IPS-18a (cell line): Measurements from ENCODE around the gene GAS7.
"Not testable (repeated sequence)": the region's sequence is repeated elsewhere in the genome, so short reads cannot be mapped to it uniquely, and the experiment has no call there.

Experiments used
- H3K27ac ChIP-seq: one replicate; pipeline ENCODE4 v1.5.1; 2013; ENCODE audit warnings: low read length
- H3K27me3 ChIP-seq: one replicate; pipeline ENCODE4 v1.6.1; 2013; ENCODE audit warnings: mild to moderate bottlenecking, low read length; ENCODE audit not compliant: control insufficient read depth, insufficient read depth
- H3K36me3 ChIP-seq: one replicate; pipeline ENCODE4 v1.6.1; 2013; ENCODE audit warnings: low read depth, low read length; ENCODE audit not compliant: control insufficient read depth
- H3K4me1 ChIP-seq: one replicate; pipeline ENCODE4 v1.6.1; 2013; ENCODE audit warnings: low read depth, low read length; ENCODE audit not compliant: control insufficient read depth
- H3K4me3 ChIP-seq: one replicate; pipeline ENCODE4 v1.5.1; 2013; ENCODE audit warnings: low read length
- H3K9ac ChIP-seq: one replicate; pipeline ENCODE4 v1.6.1; 2013; ENCODE audit warnings: mild to moderate bottlenecking, low read length, moderate library complexity
- H3K9me3 ChIP-seq: one replicate; pipeline ENCODE4 v1.6.1; 2013; ENCODE audit warnings: low read depth, low read length; ENCODE audit not compliant: control insufficient read depth

GAS7 gene

DNA sequence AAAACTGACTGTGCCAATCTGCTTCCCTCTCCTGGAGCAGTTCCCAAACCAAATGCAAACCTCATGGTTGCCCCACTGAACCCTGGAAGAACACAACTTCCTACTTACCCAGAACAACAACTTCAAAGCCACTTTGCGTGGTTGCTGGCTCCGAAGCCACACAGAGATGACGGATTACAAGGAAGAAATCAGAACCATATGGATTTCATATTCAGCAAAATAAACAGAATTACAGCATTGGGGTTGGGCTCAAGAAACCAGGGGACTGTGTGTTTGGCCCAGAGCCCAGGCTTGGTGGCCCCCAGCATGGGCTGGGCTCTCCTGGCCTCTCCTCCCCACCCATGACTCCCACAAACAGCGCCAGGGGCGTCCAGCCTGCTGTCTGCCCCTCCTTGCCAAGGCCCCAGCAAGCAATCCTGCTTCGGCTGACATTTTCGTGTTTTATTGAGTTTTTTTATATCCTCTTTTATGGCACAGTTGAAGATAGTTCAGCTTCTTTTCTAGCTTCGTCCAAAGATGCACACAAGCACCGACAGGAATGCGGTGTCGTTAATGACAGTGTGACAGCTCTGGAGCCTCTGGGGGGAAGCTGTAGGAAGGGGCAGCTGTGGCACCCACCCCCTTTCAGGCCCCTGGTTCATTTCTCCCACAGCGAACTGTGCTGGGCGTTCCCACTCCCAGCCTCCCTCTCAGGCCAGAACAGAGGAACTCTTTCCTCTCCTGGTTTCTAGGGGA is 137.1 kb downstream of the GAS7 start:
- H3K27ac ChIP-seq: no peak overlapping the region
- H3K9ac ChIP-seq: no peak overlapping the region
- H3K4me3 ChIP-seq: no peak overlapping the region
- no peaks in the 10 kb centered on the region for H3K9me3 ChIP-seq
- H3K27me3 ChIP-seq: no peaks in the 10 kb centered on the region
- no peaks in the 10 kb centered on the region for H3K4me1 ChIP-seq
- no peaks in the 10 kb centered on the region for H3K36me3 ChIP-seq

DNA sequence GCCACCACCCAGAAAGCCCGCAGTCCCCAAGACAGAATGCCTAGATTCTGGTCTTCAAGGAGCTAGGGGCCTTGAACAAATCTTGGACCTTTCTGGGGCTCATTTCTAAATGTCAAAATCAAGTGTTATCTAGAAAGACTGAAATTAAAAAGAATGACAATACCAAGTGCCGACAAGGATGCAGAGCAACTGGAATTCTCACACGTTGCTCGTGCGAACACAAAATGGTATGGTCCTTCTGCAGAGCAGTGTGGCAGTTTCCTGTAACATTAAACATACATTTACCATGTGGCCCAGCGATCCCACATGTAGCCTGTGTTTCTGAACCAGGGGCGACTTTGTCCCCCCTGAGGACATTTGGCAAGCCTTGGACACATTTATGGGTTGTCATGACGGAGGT is 137.9 kb downstream of the GAS7 start:
- Histone ChIP-seq H3K27me3 (no peaks in the 10 kb centered on the region), H3K36me3 (no peaks in the 10 kb centered on the region), H3K4me3 (no peak overlapping the region), H3K9ac (no peak overlapping the region), H3K9me3 (no peaks in the 10 kb centered on the region), H3K27ac (no peak overlapping the region), H3K4me1 (no peaks in the 10 kb centered on the region)

DNA sequence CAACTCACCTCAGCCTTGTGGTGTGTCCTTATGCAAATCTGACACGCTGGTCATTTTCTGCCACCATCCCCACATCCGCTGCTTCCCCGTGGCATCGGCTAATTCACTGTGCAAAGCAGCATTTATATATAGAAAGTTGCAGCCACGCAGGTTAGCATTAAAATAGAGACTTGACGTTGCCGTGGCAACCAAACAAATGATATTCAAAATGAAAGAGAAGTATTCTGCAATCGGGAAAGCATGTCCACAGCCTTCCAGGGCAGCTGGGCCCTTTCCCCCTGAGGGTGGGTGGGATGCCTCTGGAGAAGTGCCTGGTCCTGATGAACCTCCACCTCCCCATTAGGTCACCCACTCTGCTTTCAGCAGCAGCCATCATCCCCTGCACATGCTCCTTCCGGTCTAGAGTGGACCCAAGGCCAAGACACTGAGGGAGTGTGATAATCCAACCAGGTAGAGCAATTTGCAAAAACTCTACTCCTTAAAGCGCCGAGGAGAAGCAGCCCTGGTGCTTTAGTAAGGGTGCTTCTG is 138.7 kb downstream of the GAS7 start:
- no peak overlapping the region for H3K27ac ChIP-seq

DNA sequence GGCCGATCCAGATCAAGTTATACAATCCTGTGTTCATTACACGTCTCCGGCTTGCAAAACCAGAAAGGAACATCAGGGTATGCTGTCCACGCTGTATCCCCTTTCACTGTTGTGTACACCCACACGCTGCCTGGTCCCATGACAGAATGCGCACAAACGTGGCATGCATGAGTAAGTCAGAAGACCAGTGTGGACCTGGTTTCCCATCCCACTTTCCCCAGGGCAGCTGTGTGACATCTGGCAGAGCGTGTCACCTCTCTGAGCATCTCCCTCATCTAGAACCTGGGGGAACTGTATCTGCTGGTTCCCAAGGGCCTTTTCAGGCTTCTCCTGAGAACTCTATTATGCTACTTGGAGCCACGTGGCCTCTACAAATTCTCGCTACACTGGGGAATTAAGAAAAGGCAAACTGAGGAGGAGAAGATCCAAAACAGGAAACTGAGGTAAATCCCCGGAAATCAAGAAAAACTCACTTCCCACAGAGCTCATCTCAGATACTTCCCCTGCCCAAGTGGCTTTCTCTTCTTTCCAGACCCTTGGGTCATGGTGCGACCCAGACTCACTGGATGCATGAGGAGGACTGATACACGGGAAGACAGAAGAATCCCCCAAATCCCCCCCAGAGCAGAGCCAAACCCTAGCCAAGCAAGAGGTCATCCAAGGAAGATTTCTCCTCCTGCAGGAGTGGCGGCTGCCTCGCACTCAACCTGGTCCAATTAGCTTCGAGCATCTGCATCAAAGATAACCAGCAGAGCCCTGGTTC is 139.3 kb downstream of the GAS7 start:
- H3K27me3 ChIP-seq: no peaks in the 10 kb centered on the region
- H3K27ac ChIP-seq: no peak overlapping the region
- no peaks in the 10 kb centered on the region for H3K4me1 ChIP-seq
- H3K4me3 ChIP-seq: no peak overlapping the region
- H3K9me3 ChIP-seq: no peaks in the 10 kb centered on the region
- H3K36me3 ChIP-seq: no peaks in the 10 kb centered on the region
- no peak overlapping the region for H3K9ac ChIP-seq

More for the DNA sequence above, 138.7 kb downstream of the GAS7 start:
- Histone ChIP-seq H3K36me3 (no peaks in the 10 kb centered on the region), H3K27me3 (no peaks in the 10 kb centered on the region), H3K4me1 (no peaks in the 10 kb centered on the region), H3K9ac (no peak overlapping the region), H3K9me3 (no peaks in the 10 kb centered on the region), H3K4me3 (no peak overlapping the region)

GRCh38 chr17:10057466-10057865 is 140.9 kb downstream of the GAS7 start:
- not testable (repeated sequence) for H3K9me3 ChIP-seq, H3K4me1 ChIP-seq, H3K27ac ChIP-seq, H3K27me3 ChIP-seq, H3K9ac ChIP-seq, H3K4me3 ChIP-seq, H3K36me3 ChIP-seq

DNA sequence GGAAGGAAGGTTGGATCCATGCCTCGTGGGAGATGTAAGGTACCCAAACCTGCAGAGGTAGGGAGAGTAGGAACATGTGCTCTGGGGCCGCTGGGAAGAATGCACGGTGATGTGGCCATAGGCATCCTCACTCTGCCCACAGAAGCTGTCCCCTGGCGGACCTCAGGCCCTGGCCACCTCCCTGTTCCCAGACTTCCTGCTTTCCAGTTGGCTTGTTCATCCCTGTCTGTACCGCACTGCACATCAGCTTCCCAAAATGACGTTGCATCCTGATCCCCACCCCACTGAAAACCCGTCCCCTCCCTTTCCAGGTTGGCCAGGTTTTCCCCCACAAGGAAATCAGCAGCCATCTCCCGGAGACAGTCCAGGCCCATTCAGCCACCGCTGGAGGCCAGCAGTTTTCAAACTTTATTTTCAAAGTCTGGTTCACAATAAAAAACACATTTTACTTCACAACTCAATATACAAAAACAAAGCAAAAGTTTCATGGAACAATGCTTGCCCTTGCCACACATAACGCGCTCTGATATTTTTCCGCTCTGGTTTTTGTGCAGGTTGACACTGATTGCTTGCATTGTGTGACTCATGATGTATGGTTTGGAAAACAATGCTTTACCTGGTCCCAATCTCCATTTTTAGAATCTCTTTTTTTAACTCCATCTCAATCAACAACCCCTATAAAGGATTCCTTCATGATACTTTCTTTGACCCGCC is 143.0 kb downstream of the GAS7 start:
- Histone ChIP-seq H3K27me3 (no peaks in the 10 kb centered on the region), H3K4me3 (no peak overlapping the region), H3K27ac (no peak overlapping the region), H3K4me1 (no peaks in the 10 kb centered on the region), H3K9ac (no peak overlapping the region), H3K36me3 (no peaks in the 10 kb centered on the region), H3K9me3 (no peaks in the 10 kb centered on the region)

GRCh38 chr17:10053782-10054540 is 144.4 kb downstream of the GAS7 start:
- H3K9me3 ChIP-seq: no peaks in the 10 kb centered on the region
- no peak overlapping the region for H3K27ac ChIP-seq
- no peak overlapping the region for H3K9ac ChIP-seq
- H3K36me3 ChIP-seq: no peaks in the 10 kb centered on the region
- no peak overlapping the region for H3K4me3 ChIP-seq
- no peaks in the 10 kb centered on the region for H3K4me1 ChIP-seq
- no peaks in the 10 kb centered on the region for H3K27me3 ChIP-seq

- Histone ChIP-seq H3K27ac (no peak overlapping the region), H3K27me3 (no peaks in the 10 kb centered on the region), H3K36me3 (no peaks in the 10 kb centered on the region), H3K9me3 (no peaks in the 10 kb centered on the region), H3K4me1 (no peaks in the 10 kb centered on the region), H3K4me3 (no peak overlapping the region), H3K9ac (no peak overlapping the region)
These were observed 146.1 kb downstream of the GAS7 start for GRCh38 chr17:10052106-10052813.

DNA sequence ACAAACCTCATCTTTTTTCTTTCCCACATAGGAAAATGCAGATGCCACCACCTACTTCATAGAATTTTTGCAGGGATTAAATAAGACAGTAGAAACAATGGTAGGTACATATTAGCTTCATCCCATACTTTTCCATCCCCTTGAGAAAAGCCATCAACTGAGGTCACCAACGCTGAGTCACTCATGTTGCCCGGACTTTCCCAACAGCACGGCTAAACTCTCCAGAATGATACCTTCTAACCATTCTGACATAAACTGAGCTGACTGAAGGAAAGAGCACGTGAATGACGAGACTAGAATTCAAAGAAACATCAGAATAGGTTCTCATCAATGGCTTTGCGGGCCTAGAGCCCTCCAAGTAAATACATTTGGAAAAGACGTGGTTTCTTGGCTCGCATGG is 147.3 kb downstream of the GAS7 start:
- H3K4me1 ChIP-seq: no peaks in the 10 kb centered on the region
- no peaks in the 10 kb centered on the region for H3K36me3 ChIP-seq
- H3K27me3 ChIP-seq: no peaks in the 10 kb centered on the region
- no peak overlapping the region for H3K27ac ChIP-seq
- no peaks in the 10 kb centered on the region for H3K9me3 ChIP-seq
- H3K4me3 ChIP-seq: no peak overlapping the region
- no peak overlapping the region for H3K9ac ChIP-seq

DNA sequence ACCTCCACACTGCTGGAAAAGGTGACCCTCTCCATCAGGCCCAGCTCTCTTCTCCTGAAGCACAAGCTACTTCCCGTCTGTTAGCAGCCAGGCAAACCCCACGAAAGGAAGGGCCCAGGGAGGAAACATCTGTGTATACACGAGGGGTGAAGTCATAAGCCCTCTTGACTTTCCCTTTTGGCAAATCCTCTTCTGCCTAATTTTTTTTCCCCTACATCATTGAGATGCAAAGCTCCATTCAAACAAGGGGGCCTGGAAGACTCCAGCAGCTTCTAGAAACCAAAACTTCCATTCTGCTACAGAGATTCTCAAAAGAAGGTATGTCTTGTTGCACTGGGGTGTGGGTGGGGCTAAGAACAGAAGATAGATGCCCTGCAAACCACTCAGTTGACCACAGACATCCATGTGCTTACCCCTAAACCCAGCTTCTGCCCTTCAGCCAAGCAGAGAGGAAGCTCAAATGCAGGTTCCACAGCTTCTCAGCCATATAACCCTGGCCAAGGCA is 147.8 kb downstream of the GAS7 start:
- Histone ChIP-seq H3K36me3 (no peaks in the 10 kb centered on the region), H3K9me3 (no peaks in the 10 kb centered on the region), H3K4me1 (no peaks in the 10 kb centered on the region), H3K4me3 (no peak overlapping the region), H3K27me3 (no peaks in the 10 kb centered on the region), H3K27ac (no peak overlapping the region), H3K9ac (no peak overlapping the region)
